ENCODE measurements around the gene DNAI7. TPM values are rescaled to one million over a fixed set of nuclear protein-coding genes. Genes with fewer than 3 reads are reported as not detected.

DNAI7 gene
- total RNA-seq, 1 donor from 2014 or later, result 1.1 TPM

DNA sequence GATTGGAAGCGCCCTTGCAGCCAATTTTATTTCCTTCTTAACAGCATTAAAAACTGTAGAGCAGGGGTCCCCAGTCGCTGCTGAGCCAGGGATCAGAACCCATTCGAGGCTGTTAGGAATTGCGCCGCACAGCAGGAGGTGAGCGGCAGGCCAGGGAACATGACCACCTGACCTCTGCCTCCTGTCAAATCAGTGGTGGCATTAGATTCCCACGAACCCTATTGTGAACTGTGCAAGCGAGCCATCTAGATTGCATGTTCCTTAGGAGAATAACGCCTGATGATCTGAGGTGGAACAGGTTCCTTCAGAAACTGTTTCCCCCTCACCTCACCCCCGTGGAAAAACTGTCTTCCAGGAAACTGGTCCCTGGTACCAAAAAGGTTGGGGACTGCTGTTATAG lies 107.4 kb downstream of the DNAI7 start:
- H3K36me3 ChIP-seq, result peaks cover 7% of the 10 kb centered on the region
- intact Hi-C loops (cut with micrococcal nuclease), result no loop called here
- no peak for DNase-seq
- H3K4me3 ChIP-seq, result no peak overlapping the region
- no peaks in the 10 kb centered on the region for H3K9me3 ChIP-seq (replicated peaks)
- H3K27me3 ChIP-seq (ENCODE audit: low read depth), result no peaks in the 10 kb centered on the region
- TF ChIP-seq, protein P1, sequence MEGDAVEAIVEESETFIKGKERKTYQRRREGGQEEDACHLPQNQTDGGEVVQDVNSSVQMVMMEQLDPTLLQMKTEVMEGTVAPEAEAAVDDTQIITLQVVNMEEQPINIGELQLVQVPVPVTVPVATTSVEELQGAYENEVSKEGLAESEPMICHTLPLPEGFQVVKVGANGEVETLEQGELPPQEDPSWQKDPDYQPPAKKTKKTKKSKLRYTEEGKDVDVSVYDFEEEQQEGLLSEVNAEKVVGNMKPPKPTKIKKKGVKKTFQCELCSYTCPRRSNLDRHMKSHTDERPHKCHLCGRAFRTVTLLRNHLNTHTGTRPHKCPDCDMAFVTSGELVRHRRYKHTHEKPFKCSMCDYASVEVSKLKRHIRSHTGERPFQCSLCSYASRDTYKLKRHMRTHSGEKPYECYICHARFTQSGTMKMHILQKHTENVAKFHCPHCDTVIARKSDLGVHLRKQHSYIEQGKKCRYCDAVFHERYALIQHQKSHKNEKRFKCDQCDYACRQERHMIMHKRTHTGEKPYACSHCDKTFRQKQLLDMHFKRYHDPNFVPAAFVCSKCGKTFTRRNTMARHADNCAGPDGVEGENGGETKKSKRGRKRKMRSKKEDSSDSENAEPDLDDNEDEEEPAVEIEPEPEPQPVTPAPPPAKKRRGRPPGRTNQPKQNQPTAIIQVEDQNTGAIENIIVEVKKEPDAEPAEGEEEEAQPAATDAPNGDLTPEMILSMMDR (IDR thresholded peaks at IDR 0.05; ENCODE audit: borderline replicate concordance), result no peak
- H3K4me1 ChIP-seq, result no peaks in the 10 kb centered on the region
- H3K27ac ChIP-seq (replicated peaks), result no peak overlapping the region

DNA sequence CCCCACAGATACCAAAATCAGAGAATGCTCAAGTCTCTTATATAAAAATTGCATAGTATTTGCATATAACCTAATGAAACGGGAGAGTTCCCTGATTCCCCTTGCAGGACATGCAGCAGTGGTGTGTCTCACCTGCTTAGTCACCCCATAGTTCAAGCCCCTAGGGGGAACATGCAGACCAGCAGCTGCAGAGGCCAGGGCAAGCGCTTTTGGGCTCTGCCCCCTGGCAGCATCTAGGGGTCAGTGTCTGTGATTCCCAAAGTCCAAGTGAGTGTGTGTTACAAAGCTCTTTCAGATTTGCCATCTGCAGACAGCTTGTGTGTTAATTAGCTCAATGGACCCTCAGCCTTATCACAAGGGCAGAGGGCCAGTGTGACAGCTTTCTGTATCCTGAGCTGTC lies 110.1 kb downstream of the DNAI7 start:
- TF ChIP-seq, protein P1 (IDR thresholded peaks at IDR 0.05; ENCODE audit: borderline replicate concordance), result no peak
- intact Hi-C loops (cut with micrococcal nuclease), result no loop called here
- Histone ChIP-seq H3K36me3 (no peaks in the 10 kb centered on the region), H3K27ac (replicated peaks) (no peak overlapping the region), H3K27me3 (ENCODE audit: low read depth) (no peaks in the 10 kb centered on the region), H3K9me3 (replicated peaks) (no peaks in the 10 kb centered on the region), H3K4me3 (no peak overlapping the region), H3K4me1 (no peaks in the 10 kb centered on the region)
- no peak for DNase-seq

DNA sequence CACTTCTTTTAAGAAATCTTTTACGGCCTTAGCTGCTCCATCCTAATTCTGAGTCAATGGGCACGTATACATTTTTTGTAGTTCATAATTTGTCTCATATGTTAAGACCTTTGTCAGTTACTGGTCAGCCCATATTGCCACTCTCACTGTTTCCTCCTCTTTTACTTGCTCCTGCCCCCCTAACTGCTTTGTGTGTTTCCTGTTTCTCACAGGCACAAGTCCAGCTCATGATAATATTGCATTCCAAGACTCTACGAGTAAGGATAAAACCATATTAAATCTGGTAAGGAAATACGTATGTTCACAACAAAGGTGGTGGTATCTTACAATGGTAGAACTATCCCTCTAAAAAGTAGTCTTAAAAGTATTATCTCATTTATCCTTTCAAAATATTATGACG lies 111.7 kb downstream of the DNAI7 start:
- Histone ChIP-seq H3K36me3 (no peaks in the 10 kb centered on the region), H3K4me1 (no peaks in the 10 kb centered on the region), H3K4me3 (no peak overlapping the region), H3K27ac (replicated peaks) (peak overlapping the region; percentile 1), H3K9me3 (replicated peaks) (no peaks in the 10 kb centered on the region), H3K27me3 (ENCODE audit: low read depth) (no peaks in the 10 kb centered on the region)
- intact Hi-C loops (cut with micrococcal nuclease), result no loop called here
- TF ChIP-seq, protein P1 (IDR thresholded peaks at IDR 0.05; ENCODE audit: borderline replicate concordance), result no peak
- DNase-seq, result no peak

DNA sequence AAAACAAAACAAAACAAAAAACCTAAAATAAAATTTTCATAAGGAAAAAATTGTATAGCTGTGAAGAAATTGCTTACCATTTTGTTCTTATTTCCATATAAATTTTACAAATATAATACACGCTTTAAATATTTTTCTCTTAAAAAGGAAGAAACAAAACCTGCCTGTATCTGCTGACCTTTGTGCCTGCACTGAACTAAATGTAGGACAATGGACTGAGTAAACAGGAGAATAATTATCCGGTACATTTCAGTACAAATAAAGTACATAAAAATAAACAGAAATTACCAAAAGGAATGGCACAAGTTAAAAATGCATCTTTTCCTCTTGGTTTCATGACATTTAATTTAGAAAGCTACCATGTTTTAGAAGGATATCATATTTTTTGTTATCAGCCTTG lies 112.3 kb downstream of the DNAI7 start:
- Histone ChIP-seq H3K4me1 (no peaks in the 10 kb centered on the region), H3K36me3 (no peaks in the 10 kb centered on the region), H3K27me3 (ENCODE audit: low read depth) (no peaks in the 10 kb centered on the region), H3K9me3 (replicated peaks) (no peaks in the 10 kb centered on the region), H3K27ac (replicated peaks) (no peak overlapping the region), H3K4me3 (no peak overlapping the region)
- TF ChIP-seq, protein P1 (IDR thresholded peaks at IDR 0.05; ENCODE audit: borderline replicate concordance), result no peak
- intact Hi-C loops (cut with micrococcal nuclease), result no loop called here
- no peak for DNase-seq

DNA sequence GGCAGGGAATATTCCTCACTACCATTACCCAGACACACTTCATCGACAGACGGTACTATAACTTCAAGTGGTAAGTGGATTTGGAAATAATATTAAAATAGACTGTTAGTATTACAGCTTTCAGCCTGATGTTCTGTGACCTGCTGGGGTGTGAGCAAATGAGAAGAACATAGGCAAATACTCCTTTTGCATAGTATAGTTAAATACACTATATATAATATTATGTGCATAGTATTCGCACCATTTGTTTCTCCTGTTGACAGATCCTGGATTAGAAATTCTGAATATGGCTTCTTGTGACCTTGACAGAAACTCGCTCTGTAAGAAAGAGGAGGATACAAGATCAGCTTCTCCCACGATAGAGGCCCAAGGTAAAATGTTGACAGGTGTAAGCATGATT lies 115.6 kb downstream of the DNAI7 start:
- Histone ChIP-seq H3K27ac (replicated peaks) (no peak overlapping the region), H3K4me1 (no peaks in the 10 kb centered on the region), H3K9me3 (replicated peaks) (no peaks in the 10 kb centered on the region), H3K4me3 (no peak overlapping the region), H3K27me3 (ENCODE audit: low read depth) (no peaks in the 10 kb centered on the region), H3K36me3 (no peaks in the 10 kb centered on the region)
- TF ChIP-seq, protein P1 (IDR thresholded peaks at IDR 0.05; ENCODE audit: borderline replicate concordance), result no peak
- intact Hi-C loops (cut with micrococcal nuclease), result no loop called here
- no peak for DNase-seq

DNA sequence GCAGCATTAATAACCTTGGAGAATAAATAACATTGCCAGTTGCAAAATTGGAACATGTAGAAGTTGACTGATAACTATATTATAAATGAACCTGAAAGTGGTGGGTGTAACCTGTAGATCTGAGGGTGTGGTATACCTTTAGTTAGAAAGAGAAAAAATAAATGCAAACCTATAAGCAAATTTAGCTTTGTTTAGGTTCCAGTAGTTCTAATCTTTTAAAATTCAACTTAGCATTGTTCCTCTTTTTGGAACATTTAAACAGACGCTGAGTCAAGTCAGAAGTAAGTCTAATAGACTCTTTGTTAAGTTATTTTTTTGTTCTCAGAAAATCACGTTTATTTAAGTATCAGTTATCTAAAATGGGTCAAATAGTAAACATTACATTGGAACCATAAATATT lies 120.0 kb downstream of the DNAI7 start:
- Histone ChIP-seq H3K9me3 (replicated peaks) (no peaks in the 10 kb centered on the region), H3K4me3 (no peak overlapping the region), H3K36me3 (no peaks in the 10 kb centered on the region), H3K27me3 (ENCODE audit: low read depth) (no peaks in the 10 kb centered on the region), H3K27ac (replicated peaks) (no peak overlapping the region), H3K4me1 (peaks cover 11% of the 10 kb centered on the region)
- intact Hi-C loops (cut with micrococcal nuclease), result no loop called here
- no peak for DNase-seq
- TF ChIP-seq, protein P1 (IDR thresholded peaks at IDR 0.05; ENCODE audit: borderline replicate concordance), result no peak

Measured in left ventricle myocardium inferior (tissue), 1 donor.